Measurements from ENCODE around the gene EXD3. TPM values are rescaled to one million over a fixed set of nuclear protein-coding genes. Genes with fewer than 3 reads are reported as not detected.
A peak's percentile ranks its signal among the peaks of the same experiment; 100 is the strongest.

Gene EXD3
- total and polyA plus RNA-seq, 9 of the 15 experiments (the other 6 are each of a cell fraction or from before 2014, with no cell fraction given) = 0.29 to 12.5 (median 3.9) TPM

DNA sequence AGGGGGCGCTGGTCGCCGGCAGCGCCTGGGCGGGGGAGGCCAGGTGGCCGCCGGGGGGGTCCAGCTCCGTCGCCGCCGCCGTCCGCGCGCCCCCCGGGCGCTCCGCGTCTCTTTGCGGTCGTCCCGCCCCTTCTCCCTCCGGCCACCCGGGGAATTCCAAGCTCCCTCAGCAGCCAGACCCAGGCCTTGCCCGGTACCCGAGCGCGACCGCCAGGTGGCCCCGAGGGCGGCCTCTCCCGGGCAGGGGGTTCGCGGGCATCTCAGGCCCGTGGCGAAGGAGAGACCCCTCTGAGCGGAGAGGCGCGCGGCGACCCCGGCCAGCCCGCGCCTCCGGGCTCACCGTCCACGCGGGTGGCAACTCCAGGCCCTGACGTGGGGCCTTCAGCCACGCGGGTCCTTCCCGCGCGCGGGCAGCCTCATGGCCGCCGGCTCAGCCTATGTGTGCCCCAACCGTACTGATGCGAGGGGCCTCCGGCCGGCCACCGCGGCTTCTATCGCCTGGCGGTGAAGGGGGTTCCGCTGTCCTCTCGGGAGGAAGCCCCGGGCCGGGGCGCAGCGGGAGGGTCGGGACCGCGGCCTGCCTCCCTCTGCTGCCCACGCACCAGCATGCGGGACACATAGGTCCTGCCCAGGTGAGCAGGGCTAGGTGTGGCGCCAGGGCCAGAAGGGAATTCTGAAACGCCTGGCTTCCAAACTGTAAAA lies 120.4 kb downstream of the EXD3 start (continued):
- TF ChIP-seq, protein P1, sequence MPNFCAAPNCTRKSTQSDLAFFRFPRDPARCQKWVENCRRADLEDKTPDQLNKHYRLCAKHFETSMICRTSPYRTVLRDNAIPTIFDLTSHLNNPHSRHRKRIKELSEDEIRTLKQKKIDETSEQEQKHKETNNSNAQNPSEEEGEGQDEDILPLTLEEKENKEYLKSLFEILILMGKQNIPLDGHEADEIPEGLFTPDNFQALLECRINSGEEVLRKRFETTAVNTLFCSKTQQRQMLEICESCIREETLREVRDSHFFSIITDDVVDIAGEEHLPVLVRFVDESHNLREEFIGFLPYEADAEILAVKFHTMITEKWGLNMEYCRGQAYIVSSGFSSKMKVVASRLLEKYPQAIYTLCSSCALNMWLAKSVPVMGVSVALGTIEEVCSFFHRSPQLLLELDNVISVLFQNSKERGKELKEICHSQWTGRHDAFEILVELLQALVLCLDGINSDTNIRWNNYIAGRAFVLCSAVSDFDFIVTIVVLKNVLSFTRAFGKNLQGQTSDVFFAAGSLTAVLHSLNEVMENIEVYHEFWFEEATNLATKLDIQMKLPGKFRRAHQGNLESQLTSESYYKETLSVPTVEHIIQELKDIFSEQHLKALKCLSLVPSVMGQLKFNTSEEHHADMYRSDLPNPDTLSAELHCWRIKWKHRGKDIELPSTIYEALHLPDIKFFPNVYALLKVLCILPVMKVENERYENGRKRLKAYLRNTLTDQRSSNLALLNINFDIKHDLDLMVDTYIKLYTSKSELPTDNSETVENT (CRISPR knock-in tag; IDR thresholded peaks at IDR 0.05) = no peak
- TF ChIP-seq NFRKB (IDR thresholded peaks at IDR 0.05; ENCODE audit: low read depth) (peak; percentile 48; the same call in 1 of the 2 replicates), MCM7 (IDR thresholded peaks at IDR 0.05) (no peak), ZNF23 (CRISPR knock-in tag; IDR thresholded peaks at IDR 0.05) (no peak), ZNF551 (CRISPR knock-in tag; IDR thresholded peaks at IDR 0.05) (no peak), IFI16 (CRISPR knock-in tag; IDR thresholded peaks at IDR 0.05) (no peak), DACH1 (IDR thresholded peaks at IDR 0.05; ENCODE audit: partially characterized antibody) (no peak), SMARCC2 (IDR thresholded peaks at IDR 0.05; ENCODE audit: low read depth) (no peak), NFYB (IDR thresholded peaks at IDR 0.05; ENCODE audit: extremely low read depth, insufficient read length) (no peak), PCBP2 (IDR thresholded peaks at IDR 0.05; ENCODE audit: low read depth, low read length, poor library complexity, severe bottlenecking) (no peak), CBFA2T3 (IDR thresholded peaks at IDR 0.05) (no peak), GABPB1 (CRISPR knock-in tag; IDR thresholded peaks at IDR 0.05) (peak; percentile 77; the same call in 1 of the 2 replicates), SREBF2 (CRISPR knock-in tag; IDR thresholded peaks at IDR 0.05) (no peak), USF2 (CRISPR knock-in tag; IDR thresholded peaks at IDR 0.05) (no peak), ZNF395 (CRISPR knock-in tag; IDR thresholded peaks at IDR 0.05) (peak; percentile 74), ZNF764 (CRISPR knock-in tag; IDR thresholded peaks at IDR 0.05; ENCODE audit: low read depth) (no peak), TAL1 (IDR thresholded peaks at IDR 0.05) (no peak), ZNF232 (CRISPR knock-in tag; IDR thresholded peaks at IDR 0.05) (peak; percentile 93), RFX5 (IDR thresholded peaks at IDR 0.05; ENCODE audit: low read depth, low read length) (no peak)
- TF ChIP-seq, protein P2, sequence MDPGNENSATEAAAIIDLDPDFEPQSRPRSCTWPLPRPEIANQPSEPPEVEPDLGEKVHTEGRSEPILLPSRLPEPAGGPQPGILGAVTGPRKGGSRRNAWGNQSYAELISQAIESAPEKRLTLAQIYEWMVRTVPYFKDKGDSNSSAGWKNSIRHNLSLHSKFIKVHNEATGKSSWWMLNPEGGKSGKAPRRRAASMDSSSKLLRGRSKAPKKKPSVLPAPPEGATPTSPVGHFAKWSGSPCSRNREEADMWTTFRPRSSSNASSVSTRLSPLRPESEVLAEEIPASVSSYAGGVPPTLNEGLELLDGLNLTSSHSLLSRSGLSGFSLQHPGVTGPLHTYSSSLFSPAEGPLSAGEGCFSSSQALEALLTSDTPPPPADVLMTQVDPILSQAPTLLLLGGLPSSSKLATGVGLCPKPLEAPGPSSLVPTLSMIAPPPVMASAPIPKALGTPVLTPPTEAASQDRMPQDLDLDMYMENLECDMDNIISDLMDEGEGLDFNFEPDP (CRISPR knock-in tag; IDR thresholded peaks at IDR 0.05) = no peak
- TF ChIP-seq, protein P3, sequence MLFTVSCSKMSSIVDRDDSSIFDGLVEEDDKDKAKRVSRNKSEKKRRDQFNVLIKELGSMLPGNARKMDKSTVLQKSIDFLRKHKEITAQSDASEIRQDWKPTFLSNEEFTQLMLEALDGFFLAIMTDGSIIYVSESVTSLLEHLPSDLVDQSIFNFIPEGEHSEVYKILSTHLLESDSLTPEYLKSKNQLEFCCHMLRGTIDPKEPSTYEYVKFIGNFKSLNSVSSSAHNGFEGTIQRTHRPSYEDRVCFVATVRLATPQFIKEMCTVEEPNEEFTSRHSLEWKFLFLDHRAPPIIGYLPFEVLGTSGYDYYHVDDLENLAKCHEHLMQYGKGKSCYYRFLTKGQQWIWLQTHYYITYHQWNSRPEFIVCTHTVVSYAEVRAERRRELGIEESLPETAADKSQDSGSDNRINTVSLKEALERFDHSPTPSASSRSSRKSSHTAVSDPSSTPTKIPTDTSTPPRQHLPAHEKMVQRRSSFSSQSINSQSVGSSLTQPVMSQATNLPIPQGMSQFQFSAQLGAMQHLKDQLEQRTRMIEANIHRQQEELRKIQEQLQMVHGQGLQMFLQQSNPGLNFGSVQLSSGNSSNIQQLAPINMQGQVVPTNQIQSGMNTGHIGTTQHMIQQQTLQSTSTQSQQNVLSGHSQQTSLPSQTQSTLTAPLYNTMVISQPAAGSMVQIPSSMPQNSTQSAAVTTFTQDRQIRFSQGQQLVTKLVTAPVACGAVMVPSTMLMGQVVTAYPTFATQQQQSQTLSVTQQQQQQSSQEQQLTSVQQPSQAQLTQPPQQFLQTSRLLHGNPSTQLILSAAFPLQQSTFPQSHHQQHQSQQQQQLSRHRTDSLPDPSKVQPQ (CRISPR knock-in tag; IDR thresholded peaks at IDR 0.05; ENCODE audit: borderline replicate concordance) = no peak
